NCI-H526 (cell line): ENCODE data around the gene HIRIP3.

Experiments
- DNase-seq, 2 experiments: peaks; one replicate each; lab custom pipeline; 2025; lab: John Stamatoyannopoulos, UW

Gene HIRIP3

GRCh38 chr16:29983420-29984136, 11.8 kb downstream of the HIRIP3 start:
- DNase-seq, result no peak

- no peak for DNase-seq
Observed at GRCh38 chr16:29982560-29983419, 12.6 kb downstream of the HIRIP3 start.

DNA sequence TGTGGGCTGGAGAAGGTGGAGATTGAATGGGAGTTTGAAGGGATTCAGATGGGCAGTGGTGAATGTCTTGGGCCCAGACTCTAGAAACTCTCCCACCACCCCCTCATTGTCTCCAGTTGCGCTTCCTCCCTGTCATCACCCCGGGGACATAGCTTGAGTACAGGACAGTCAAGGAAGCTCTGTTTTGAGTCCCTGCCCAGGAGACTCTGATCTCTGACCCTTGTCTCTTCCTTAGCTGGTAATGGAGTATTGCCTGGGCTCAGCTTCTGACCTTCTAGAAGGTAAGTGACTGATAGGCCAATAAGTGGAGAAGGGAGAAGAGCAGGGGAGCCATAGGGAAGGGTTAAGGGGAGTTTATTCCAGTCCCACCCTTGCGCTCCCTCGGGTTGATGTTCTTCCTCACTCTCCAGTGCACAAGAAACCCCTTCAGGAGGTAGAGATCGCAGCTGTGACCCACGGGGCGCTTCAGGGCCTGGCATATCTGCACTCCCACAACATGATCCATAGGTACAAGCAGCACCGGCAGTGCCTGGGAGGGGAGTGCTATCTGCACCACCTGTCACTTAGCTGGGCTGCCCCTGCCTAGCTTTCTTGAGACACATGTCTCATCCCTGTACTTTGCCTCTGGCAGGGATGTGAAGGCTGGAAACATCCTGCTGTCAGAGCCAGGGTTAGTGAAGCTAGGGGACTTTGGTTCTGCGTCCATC, 16.7 kb downstream of the HIRIP3 start:
- no peak for DNase-seq

DNA sequence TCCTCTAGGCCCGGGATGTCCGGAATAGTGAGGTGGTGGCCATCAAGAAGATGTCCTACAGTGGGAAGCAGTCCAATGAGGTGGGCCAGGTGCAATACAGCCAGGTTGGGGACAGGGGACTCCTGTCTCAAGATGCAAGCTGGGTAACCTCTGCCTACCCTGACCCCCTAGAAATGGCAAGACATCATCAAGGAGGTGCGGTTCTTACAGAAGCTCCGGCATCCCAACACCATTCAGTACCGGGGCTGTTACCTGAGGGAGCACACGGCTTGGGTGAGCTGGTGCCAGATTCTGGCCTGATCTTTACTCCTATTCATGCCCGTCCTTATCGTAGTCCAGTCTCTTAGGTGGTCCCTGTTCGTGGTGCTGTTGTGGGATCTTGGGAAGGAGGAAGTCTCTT, 17.3 kb downstream of the HIRIP3 start:
- DNase-seq, result no peak

DNA sequence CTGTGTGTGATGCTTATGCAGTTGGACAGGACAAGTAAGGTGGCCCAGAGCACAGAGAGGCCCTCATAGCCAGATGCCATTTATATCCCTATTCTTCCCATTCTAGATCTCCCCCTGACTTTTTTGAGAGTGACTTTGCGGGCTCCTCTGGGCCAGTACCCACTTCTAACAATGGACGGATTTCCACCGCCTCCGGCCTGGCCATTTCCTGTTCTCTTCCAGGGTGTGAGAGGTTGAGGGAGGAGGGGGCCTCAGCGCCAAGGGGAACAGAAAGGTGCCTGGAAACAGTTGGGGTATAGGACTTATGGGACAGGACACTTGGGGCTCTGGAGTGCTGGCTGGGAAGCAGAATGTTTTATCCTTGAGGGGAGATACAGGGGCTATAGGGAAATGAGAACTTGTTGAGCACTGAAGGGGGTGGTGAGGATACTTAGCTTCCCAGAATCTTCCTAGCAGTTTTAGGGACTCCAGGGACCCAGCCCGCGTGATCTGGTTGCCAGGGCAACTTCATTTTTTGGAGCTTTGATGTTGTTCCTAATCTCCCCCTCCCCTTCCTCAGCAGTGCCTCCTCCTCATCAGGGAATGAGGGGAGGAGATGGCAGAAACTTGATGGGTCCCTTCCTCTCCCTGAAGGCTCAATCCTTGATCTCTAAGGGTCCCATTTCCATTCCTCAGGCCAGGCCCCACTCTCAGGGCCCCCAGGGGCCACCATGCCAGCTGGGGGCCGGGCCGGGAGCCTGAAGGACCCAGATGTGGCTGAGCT, 18.2 kb downstream of the HIRIP3 start:
- DNase-seq, result no peak

DNA sequence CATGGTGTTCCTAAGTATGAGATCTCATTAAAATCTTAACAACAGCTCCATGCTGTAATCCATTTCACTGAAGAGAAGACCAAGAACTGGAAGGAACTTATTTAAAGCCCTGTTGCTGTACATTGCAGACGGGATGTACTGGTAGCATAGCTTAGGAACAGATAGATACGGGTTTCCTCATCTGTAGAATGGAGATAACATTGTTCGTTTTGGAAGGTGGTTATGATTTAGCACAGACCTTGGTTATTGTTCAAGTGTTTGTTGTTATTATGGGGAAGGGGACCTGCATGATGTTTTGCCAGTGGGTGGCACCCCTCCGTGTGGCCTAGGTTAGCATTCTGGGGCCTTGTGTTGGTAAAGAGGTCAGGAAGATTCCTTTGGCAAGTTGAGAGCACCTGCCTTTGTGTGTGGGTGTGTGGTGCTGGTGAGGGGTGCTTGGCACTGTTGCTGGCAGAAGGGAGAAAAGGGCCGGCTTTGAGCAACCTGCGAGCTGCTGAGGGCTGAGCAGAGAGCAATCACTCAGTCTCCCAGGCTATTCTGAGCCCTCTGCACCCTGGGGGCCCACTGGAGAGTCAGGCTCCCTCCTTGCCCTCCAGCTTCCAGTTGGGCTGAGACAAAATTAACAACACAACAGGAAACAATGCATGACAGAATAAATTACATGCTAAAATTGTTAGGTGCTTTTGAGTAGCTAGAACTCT, 19.5 kb downstream of the HIRIP3 start:
- no peak for DNase-seq

GRCh38 chr16:29975134-29975538, 20.3 kb downstream of the HIRIP3 start:
- DNase-seq, result no peak

DNA sequence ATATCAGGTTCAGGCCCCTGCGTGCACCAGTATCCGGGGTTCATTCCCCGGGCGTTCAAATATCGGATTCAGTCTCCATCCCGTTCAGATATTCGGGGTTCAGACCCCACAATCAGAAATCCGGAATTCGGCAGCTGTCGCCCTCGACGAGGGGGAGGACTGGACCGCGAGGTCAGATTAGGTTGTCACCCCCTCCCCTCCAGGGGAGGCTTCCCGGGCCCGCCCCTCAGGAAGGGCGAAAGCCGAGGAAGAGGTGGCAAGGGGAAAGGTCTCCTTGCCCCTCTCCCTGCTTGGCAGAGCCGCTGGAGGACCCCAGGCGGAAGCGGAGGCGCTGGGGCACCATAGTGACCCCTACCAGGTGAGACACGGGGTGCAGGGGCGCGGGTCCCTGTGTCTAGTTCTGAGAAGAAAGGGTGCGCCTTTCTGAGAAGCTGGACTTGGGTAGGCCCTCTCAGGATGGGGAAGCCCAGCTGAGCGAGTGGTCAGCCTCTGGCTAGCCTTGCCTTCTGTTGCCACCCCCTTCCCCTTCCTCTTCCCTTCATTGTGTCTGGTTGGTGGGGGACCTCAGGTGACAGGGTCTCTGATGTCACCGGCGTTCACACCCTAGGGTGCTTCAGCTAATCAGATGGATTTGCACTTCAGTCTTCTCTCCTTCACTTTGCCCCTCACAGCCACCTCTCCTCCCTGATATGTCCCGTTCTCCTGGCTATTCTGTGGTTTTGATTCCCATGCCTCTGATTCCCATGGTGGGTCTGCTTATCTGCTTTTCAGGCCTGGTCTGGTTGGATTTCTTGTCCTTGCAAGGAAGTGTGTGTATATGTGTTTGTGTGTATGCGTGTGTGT, 20.9 kb downstream of the HIRIP3 start:
- DNase-seq, result no peak

DNA sequence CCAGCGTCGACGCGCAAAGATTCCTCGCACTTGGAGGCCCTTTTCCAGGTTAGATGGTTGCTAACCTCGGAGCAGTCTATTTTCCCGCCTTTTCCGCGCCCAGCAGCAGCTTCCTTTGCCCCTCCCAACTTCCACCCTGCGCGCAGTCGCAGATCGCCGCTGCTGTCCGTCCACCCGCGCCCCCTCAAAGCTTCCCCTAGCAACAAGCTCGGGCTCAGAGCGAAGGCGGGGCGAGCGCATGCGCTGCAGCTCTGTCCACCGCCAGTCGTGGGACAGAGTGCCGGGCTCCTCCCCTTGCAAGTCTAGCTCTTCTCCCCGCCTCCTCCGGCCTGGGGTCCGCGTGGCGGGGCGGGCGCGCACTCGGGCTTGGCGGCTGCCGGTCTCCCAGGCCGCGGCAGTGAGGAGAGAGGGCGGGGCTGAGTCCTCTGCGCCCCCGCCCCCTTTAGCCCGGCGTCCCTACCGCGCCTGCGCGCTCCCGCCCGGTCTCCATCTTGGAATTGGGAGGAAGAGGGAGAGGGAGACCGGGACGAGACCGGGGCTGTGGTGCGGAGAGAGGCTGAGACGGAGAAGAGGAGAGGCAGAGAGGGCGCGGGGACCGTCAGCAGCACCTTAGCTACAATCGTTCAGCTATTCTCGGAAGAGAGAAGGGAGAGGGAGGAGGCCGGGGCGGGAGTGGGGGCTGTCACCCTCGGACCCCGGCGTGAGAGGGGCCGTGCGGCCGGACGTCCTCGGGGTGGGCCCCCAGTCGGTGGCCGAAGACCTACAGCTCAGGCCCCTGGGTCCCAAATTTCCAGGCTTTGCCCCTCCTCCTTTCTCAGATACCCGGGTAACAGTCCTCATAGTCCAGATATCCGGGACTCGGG, 21.8 kb downstream of the HIRIP3 start, which contains the start of gene TAOK2:
TSS of gene TAOK2 (plus strand) at position 485 of the 863 bp plus-strand sequence. CDS start 3,905 bp downstream, outside the sequence.
- peak; percentile 97 to 99 for DNase-seq

- no peak for DNase-seq
Observed at GRCh38 chr16:29972992-29973383, 22.4 kb downstream of the HIRIP3 start.

DNA sequence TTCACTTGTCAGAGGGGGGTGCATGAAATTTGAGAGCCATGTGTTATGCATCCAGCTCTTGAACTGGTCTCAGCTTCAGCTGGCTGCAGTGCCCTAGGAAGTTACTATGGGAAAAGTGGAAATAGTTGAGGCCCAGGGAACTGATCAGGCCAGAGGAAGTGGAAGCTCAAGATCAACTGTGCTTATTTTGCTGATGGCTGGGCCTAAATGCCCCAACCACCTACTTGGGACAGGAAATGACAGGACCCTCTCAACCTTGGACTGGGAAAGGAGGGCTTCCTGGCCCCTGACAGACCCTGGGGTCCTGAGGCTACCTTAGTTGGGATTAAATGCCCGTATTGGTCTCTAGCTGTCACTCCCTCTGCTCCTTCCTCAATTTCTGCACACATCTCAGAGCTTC, 22.9 kb downstream of the HIRIP3 start:
- no peak for DNase-seq

DNA sequence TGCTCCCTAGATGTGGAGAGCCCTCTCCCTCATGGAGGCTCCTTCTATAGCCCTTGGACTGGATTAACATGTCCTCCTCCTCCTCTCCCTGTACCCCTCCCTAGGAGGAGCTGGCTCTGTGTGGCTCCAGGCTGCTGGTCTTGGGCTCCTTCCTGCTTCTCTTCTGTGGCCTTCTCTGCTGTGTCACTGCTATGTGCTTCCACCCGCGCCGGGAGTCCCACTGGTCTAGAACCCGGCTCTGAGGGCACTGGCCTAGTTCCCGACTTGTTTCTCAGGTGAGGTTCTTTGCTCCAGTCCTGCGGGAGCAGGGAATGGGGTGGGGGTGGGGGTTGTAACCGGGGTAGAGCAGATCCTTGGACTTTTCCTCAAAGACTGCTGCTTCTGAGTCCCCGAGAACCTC, 24.1 kb downstream of the HIRIP3 start:
- no peak for DNase-seq

DNA sequence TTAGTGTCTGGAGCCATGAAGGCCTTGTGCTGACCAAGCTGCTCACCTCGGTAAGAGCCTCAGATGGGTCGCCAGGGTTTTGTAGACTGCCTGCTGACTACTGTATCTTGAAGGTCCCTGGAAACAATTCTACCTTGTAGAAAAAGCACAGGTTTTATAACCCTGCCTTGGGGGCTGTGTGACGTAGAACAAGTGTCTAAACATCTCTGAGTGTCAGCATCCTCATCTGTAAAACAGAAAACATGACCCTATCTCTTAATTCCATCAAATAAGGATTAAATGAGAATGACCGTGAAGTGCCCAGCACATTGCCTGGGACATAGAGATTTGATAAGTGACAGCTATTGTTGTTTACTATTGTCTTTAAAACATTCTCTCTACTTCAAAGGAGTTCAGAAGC, 27.2 kb downstream of the HIRIP3 start:
- no peak for DNase-seq

DNA sequence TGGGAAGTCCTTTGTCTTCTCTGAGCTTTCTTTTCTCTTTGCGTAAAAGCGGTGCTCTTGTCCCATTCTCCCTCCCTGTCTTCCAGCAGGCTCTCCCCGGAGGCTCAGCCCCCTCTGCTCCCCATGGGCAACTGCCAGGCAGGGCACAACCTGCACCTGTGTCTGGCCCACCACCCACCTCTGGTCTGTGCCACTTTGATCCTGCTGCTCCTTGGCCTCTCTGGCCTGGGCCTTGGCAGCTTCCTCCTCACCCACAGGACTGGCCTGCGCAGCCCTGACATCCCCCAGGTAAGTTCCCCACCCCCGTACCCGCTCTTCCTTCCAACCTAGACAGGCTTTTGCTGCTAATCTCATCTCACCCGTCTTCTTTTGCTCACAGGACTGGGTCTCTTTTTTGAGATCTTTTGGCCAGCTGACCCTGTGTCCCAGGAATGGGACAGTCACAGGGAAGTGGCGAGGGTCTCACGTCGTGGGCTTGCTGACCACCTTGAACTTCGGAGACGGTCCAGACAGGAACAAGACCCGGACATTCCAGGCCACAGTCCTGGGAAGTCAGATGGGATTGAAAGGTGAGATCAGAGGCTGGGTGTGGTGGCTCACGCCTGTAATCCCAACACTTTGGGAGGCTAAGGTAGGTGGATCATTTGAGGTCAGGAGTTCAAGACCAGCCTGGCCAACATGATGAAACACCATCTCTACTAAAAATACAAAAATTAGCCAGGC, 32.2 kb downstream of the HIRIP3 start:
- DNase-seq, result no peak

GRCh38 chr16:29962344-29962994, 32.9 kb downstream of the HIRIP3 start:
- no peak for DNase-seq

- peak; percentile 63 to 92 for DNase-seq
Observed at GRCh38 chr16:29961479-29962343, 33.7 kb downstream of the HIRIP3 start, which contains the start of gene TMEM219. Gene TMEM219, plus strand, starts transcription at chr16:29962079. Its CDS starts 1,065 bp downstream, at chr16:29963144.

- no peak for DNase-seq
Observed at GRCh38 chr16:29961127-29961478, 34.3 kb downstream of the HIRIP3 start.
